Bronchial epithelial cell (primary cell): ENCODE data around the gene TCF4. TPM values are rescaled to one million over a fixed set of nuclear protein-coding genes. Genes with fewer than 3 reads are reported as not detected.

Source experiments
- DNase-seq: peaks from one replicate; pipeline ENCODE4 v3.0.0-alpha.2; 2010; ENCODE audit warnings: low read depth
- FAIRE-seq: peaks from 2 replicates; lab custom pipeline; 2011; peaks lifted over from hg19 to GRCh38; lab: Jason Lieb, UNC
- H3K27me3 ChIP-seq: 2 replicates; pipeline ENCODE4 v1.5.1; 2011; ENCODE audit warnings: low read length; ENCODE audit not compliant: control insufficient read depth, insufficient read depth
- H3K36me3 ChIP-seq: 2 replicates; pipeline ENCODE4 v1.5.1; 2011; ENCODE audit warnings: low read length; ENCODE audit not compliant: control insufficient read depth, insufficient read depth
- H3K4me3 ChIP-seq: 2 replicates; pipeline ENCODE4 v1.5.1; 2011; ENCODE audit warnings: mild to moderate bottlenecking, low read depth, low read length, control low read depth
- total RNA-seq: library from RNA; depleted of rRNA; stranded (reverse); fragments of >200 nt; gene quantifications from 2 replicates; pipeline ENCODE4 v1.2.1, GENCODE V29; 2014
- TF ChIP-seq, protein P1 (sequence below): IDR thresholded peaks from 2 replicates; pipeline ENCODE4 v1.5.1; 2011; ENCODE audit warnings: mild to moderate bottlenecking, moderate library complexity, low read length, control low read depth, inconsistent platforms; ENCODE audit not compliant: insufficient read depth, severe bottlenecking

Gene TCF4
- total RNA-seq, 1 donor from 2014 or later = 10.0 TPM

DNA sequence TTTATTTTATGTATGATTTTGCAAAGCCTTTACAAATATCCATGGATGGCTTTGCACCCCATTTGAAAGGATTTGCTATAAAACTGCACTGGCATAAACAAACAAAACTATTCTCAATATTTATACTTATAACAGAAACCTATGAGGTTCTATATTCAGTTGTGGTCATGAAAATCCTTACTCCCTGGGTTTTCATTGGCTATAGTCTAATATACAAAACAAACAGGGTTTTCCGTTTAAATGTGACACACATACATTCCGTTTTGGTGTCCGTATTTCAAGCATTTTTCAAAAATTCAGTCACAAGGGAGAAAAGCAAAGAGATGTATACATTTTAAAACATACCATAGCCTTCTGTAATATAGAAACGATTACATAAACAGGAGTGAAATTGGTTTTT, 100.0 kb downstream of the TCF4 start:
- FAIRE-seq (no peak), DNase-seq (no peak)
- TF ChIP-seq, protein P1, sequence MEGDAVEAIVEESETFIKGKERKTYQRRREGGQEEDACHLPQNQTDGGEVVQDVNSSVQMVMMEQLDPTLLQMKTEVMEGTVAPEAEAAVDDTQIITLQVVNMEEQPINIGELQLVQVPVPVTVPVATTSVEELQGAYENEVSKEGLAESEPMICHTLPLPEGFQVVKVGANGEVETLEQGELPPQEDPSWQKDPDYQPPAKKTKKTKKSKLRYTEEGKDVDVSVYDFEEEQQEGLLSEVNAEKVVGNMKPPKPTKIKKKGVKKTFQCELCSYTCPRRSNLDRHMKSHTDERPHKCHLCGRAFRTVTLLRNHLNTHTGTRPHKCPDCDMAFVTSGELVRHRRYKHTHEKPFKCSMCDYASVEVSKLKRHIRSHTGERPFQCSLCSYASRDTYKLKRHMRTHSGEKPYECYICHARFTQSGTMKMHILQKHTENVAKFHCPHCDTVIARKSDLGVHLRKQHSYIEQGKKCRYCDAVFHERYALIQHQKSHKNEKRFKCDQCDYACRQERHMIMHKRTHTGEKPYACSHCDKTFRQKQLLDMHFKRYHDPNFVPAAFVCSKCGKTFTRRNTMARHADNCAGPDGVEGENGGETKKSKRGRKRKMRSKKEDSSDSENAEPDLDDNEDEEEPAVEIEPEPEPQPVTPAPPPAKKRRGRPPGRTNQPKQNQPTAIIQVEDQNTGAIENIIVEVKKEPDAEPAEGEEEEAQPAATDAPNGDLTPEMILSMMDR = no peak
- Histone ChIP-seq H3K27me3 (no peaks in the 10 kb centered on the region), H3K36me3 (no peaks in the 10 kb centered on the region), H3K4me3 (no peak overlapping the region)

DNA sequence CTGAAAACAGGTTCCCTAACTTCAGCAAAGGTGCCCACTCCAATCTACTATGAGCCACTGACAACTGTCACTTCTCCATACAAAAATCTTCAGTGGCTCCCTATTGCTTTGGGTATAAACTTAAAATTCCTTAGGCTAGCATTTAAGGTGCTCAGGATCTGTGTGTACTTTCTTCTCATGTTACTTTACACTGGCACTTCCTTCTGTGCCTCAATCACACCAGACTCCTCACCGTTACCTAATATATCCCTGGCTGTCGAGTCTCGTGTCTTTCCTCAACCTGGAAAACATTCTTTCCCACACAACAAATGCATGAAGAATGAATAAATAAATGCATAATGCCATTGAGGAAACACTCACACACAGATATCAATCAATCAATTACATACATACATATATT, 101.1 kb downstream of the TCF4 start:
- Histone ChIP-seq H3K36me3 (no peaks in the 10 kb centered on the region), H3K4me3 (no peak overlapping the region), H3K27me3 (no peaks in the 10 kb centered on the region)
- DNase-seq = no peak
- TF ChIP-seq, protein P1 = no peak
- no peak for FAIRE-seq

DNA sequence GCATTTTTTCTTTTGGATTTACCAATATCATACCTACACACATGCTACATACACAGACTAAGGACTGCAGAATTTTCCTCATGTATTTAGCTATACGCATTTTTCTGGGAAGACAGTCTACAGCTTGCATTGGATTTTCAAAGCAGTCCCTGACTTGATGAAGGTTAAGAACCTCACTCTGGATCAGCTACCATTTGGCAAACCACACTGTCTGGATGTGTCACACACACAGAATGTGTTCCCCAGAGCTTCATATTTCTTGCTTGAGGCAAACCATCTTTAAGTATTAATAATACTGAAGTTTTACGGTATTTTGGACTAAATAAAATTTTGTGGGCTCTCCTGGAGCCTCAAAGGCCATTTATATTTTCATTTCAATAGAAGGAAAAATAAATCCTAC, 102.3 kb downstream of the TCF4 start:
- no peak for DNase-seq
- TF ChIP-seq, protein P1 = no peak
- Histone ChIP-seq H3K27me3 (no peaks in the 10 kb centered on the region), H3K36me3 (no peaks in the 10 kb centered on the region), H3K4me3 (no peak overlapping the region)
- no peak for FAIRE-seq

DNA sequence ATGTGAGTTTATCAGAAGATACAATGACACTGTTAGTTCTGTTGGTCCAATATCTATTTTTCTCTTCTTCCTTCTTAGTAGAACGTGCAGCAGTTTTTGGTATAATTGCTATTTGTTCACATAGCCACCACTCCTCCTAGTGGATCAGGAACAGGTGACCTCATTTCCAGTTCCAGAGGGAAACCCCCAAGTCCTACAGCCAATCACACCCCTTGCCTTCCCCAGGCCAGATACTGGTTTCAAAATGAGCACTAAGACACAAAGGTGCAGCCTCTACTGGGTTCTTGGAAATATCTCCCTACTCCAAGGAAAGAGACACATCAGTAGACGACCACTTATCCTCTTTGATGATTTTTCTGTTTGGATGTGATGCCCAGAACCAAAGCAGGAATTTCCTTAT, 103.2 kb downstream of the TCF4 start:
- no peak for FAIRE-seq
- Histone ChIP-seq H3K36me3 (no peaks in the 10 kb centered on the region), H3K27me3 (no peaks in the 10 kb centered on the region), H3K4me3 (no peak overlapping the region)
- no peak for DNase-seq
- TF ChIP-seq, protein P1 = no peak

DNA sequence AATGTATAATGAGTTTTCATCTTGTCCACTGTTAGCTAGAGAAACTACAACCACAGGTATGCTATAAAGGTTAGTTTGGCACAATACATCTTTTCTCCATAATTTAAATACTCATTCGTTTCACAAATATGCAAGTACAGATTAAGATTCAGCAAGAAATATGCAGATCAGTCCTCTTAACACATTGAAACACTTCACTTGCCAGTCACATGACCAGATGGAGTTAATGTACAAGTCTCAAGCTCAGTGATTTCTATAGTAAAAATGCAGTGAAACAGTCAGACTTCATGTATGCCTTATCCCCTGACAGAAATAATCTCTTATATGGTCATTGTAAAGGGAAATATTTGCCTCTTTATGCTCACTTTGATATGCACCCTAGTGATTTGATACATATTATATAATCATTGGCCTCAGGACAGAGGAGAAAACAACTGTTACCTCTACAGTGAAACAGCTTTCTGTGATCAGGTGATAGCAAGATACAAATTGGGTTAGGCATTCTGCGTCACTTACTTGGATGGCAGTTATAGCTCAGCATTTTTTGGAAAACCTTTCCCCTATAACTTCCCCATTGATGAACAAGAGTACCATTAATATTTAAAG, 104.6 kb downstream of the TCF4 start:
- Histone ChIP-seq H3K4me3 (no peak overlapping the region), H3K36me3 (no peaks in the 10 kb centered on the region), H3K27me3 (no peaks in the 10 kb centered on the region)
- DNase-seq (no peak), FAIRE-seq (no peak)
- TF ChIP-seq, protein P1 = no peak
